Stomach (tissue), 4 donors: ENCODE data around the gene IGIP.

ENCODE experiments used
- CTCF ChIP-seq, 7 experiments: fragments of 450-650 bp in 4 of 7; fragments of 200-600 bp in 3 of 7; sonication (generic) in 3 of 7; IDR thresholded peaks; one replicate each; pipeline ENCODE4 v1.5.1; 2016 to 2019; ENCODE audit warnings: antibody characterized with exemption in 7 of 7, control low read depth in 2 of 7, mild to moderate bottlenecking in 1 of 7
- EP300 ChIP-seq: sonication (generic); formaldehyde crosslinking; IDR thresholded peaks from one replicate; pipeline ENCODE4 v1.6.1; 2017; ENCODE audit warnings: antibody characterized with exemption
- POLR2A ChIP-seq, 4 donors: fragments of 450-650 bp; IDR thresholded peaks; one replicate each; pipeline ENCODE4 v1.6.1; 2016; ENCODE audit warnings: antibody characterized with exemption in 4 of 4, control low read depth in 2 of 4, mild to moderate bottlenecking in 1 of 4, moderate library complexity in 1 of 4
- POLR2AphosphoS5 ChIP-seq, 3 donors: sonication (generic); formaldehyde crosslinking; IDR thresholded peaks; one replicate each; pipeline ENCODE4 v1.6.1; 2016; ENCODE audit warnings: antibody characterized with exemption in 3 of 3

- no peak for TF ChIP-seq POLR2A (IDR thresholded peaks at IDR 0.05)
- TF ChIP-seq EP300: no peak
- no peak for TF ChIP-seq CTCF (IDR thresholded peaks at IDR 0.05)
- TF ChIP-seq POLR2AphosphoS5 (IDR thresholded peaks at IDR 0.05): no peak
Observed at GRCh38 chr5:140146523-140146842, 20.7 kb downstream of the IGIP start.
